ENCODE measurements around the gene CRYGN.

CRYGN gene

DNA sequence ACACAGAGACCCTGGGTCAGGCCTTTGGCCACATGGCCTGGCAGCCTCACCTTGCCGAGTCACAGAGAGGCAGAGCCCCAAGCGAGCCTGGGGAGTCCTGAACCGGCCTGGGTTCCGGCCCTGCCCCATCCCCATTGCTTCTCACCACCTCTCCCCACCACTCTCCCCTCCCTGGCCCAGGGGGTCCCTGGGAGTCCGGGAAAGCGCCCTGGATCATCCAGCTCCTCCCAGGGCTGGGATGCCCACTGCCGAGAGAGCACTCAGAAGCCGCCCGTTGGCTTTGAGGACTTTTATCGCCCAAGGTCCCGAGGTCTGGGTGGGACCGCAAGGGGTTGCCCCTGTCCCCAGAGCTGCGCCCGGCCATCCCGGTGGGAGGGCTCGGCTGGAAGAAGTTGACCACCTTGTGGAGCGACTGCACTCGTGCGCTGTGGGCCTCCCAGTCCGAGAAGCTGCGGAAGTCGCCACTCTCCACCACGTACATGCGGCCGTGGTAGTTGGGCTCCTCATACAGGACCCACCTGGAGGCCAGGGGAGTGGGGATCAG is 8.1 kb downstream of the CRYGN start:
- ChIA-PET CTCF (no interaction called here), POLR2A (no interaction called here)
- no peak for DNase-seq (ENCODE audit: extremely low spot score)
- TF ChIP-seq NFRKB (IDR thresholded peaks at IDR 0.05) (no peak), TARDBP (IDR thresholded peaks at IDR 0.05) (no peak), ELF4 (IDR thresholded peaks at IDR 0.05) (no peak), ARNT (IDR thresholded peaks at IDR 0.05) (no peak), BHLHE40 (IDR thresholded peaks at IDR 0.05; ENCODE audit: borderline replicate concordance) (no peak), SP1 (IDR thresholded peaks at IDR 0.05) (no peak), L3MBTL2 (conservative IDR thresholded peaks at IDR 0.05) (no peak), FOXM1 (IDR thresholded peaks at IDR 0.05; ENCODE audit: borderline replicate concordance) (no peak), FOXA1 (IDR thresholded peaks at IDR 0.05) (no peak), FOXK2 (IDR thresholded peaks at IDR 0.05) (no peak), CTBP1 (IDR thresholded peaks at IDR 0.05; ENCODE audit: borderline replicate concordance) (no peak), LEF1 (IDR thresholded peaks at IDR 0.05; ENCODE audit: borderline replicate concordance) (no peak), HDGF (IDR thresholded peaks at IDR 0.05; ENCODE audit: borderline replicate concordance) (no peak)
- TF ChIP-seq, protein P1, sequence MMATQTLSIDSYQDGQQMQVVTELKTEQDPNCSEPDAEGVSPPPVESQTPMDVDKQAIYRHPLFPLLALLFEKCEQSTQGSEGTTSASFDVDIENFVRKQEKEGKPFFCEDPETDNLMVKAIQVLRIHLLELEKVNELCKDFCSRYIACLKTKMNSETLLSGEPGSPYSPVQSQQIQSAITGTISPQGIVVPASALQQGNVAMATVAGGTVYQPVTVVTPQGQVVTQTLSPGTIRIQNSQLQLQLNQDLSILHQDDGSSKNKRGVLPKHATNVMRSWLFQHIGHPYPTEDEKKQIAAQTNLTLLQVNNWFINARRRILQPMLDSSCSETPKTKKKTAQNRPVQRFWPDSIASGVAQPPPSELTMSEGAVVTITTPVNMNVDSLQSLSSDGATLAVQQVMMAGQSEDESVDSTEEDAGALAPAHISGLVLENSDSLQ (IDR thresholded peaks at IDR 0.05): no peak

DNA sequence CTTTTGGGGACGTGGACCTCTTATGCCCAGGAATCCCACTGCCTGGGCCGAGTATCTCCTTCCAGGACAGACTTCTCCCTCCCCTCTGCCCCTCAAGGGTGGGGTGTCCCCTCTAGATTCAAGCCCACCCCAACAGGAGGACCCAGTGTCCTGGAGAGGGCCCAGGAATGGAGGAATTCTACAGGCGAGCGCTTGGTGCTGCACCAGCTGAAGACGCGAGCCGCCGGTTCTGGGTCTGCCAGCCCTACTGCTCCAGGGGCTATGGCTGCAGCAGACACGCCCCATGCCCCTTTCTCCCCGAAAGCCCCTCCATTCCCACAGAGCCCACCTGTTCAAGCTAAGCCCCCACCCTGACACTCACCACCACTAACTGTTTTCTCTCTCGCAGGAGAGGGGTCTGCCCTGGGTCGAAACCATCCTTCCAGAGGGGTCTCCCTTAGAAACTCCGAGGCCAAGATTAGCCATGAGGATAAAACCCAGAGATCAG is 8.6 kb downstream of the CRYGN start:
- ChIA-PET POLR2A (no interaction called here), CTCF (no interaction called here)
- TF ChIP-seq NFRKB (IDR thresholded peaks at IDR 0.05) (no peak), ZNF384 (IDR thresholded peaks at IDR 0.05) (no peak), ARNT (IDR thresholded peaks at IDR 0.05) (no peak), FOXA1 (IDR thresholded peaks at IDR 0.05) (no peak), L3MBTL2 (conservative IDR thresholded peaks at IDR 0.05) (no peak), SP1 (IDR thresholded peaks at IDR 0.05) (no peak), BHLHE40 (IDR thresholded peaks at IDR 0.05; ENCODE audit: borderline replicate concordance) (no peak), ELF4 (IDR thresholded peaks at IDR 0.05) (no peak), FOXK2 (IDR thresholded peaks at IDR 0.05) (no peak), FOXM1 (IDR thresholded peaks at IDR 0.05; ENCODE audit: borderline replicate concordance) (no peak), HDGF (IDR thresholded peaks at IDR 0.05; ENCODE audit: borderline replicate concordance) (no peak), TARDBP (IDR thresholded peaks at IDR 0.05) (no peak), LEF1 (IDR thresholded peaks at IDR 0.05; ENCODE audit: borderline replicate concordance) (no peak), SUZ12 (IDR thresholded peaks at IDR 0.05) (no peak), CTBP1 (IDR thresholded peaks at IDR 0.05; ENCODE audit: borderline replicate concordance) (no peak)
- TF ChIP-seq, protein P1 (IDR thresholded peaks at IDR 0.05): no peak
- DNase-seq (ENCODE audit: extremely low spot score): no peak

DNA sequence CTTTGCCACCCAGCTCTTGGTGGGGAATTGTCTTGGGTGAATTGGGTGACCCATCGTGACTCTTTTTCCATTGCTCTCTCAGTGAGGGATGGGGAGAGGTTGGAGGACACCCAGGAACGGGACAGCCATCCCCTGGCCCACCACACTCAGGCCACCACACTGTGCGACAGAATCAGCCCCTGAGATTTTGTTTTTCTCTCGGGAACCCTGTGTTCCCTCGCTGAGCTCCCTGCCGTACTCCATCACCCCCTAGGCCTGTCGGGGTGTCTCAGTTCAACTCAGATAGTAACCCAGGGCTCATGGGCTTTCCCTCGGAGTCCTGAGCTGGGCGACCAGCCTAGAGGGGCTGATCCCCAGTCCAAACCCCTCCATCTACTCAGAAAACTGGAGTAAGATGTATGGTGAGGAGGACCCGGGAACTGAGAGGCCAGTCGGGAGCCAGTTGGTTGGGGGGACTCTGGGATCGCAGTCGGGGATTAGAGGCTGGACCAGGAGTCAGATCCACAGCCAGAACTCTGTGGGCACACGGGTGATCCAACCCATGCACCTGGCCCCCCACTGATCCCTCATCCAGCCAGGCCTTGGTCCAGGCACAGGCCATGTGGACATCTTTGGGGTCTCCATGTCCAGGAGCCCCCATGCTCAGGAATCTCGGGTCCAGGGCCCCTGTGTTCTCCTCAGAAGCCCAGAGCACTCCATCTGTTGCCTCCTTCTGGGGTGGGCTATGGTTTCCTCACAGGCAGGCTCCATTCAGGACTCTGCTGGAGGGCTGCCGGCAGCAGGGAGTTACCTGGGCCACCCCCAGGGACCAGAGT is 9.3 kb downstream of the CRYGN start:
- CTCF ChIA-PET: no interaction called here
- POLR2A ChIA-PET: no interaction called here
- no peak for TF ChIP-seq TARDBP (IDR thresholded peaks at IDR 0.05)
- no peak for TF ChIP-seq FOXM1 (IDR thresholded peaks at IDR 0.05; ENCODE audit: borderline replicate concordance)
- no peak for TF ChIP-seq L3MBTL2 (conservative IDR thresholded peaks at IDR 0.05)
- no peak for TF ChIP-seq FOXA1 (IDR thresholded peaks at IDR 0.05)
- TF ChIP-seq, protein P1 (IDR thresholded peaks at IDR 0.05): no peak
- TF ChIP-seq LEF1 (IDR thresholded peaks at IDR 0.05; ENCODE audit: borderline replicate concordance): no peak
- no peak for DNase-seq (ENCODE audit: extremely low spot score)

DNA sequence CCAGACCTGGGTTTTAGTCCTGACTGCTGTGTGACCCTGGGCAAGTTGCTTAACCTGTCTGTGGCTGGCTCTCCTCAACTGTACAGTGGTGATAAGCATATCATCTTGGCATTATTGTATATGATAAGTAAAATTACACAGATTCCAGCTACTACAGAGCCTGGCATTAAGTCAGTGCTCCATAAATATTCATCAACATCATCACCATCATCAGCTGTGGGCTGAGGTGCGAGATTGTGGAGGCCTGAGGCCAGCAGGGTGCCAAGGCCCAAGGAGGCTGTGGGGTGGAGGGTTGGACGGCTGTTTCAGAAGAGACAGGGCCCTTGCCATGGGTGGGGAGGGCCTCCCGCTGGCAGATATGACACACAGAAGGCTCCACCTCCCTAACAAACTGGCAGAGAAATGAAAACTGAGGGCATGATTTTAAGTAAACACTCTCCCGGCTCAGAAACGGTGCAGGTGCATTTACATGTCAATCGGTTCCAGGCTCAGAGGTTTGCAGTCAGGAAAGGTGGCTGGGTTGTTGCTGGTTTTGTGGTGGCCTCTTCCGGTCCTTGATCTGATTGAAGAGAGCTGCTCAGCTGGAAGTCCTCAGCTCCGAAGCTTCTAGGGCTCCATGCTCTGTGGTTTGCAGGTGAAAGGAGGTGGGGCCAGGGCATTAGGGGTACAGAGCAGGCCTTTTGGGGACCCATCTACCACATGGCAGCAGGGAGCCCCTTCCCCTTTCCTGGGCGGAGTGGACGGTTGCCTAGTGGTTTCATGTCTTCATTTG is 10.2 kb downstream of the CRYGN start:
- TF ChIP-seq, protein P1 (IDR thresholded peaks at IDR 0.05): no peak
- TF ChIP-seq TARDBP (IDR thresholded peaks at IDR 0.05): no peak
- TF ChIP-seq ARNT (IDR thresholded peaks at IDR 0.05): no peak
- no peak for TF ChIP-seq ZNF384 (IDR thresholded peaks at IDR 0.05)
- TF ChIP-seq CTBP1 (IDR thresholded peaks at IDR 0.05; ENCODE audit: borderline replicate concordance): no peak
- TF ChIP-seq FOXA1 (IDR thresholded peaks at IDR 0.05): no peak
- TF ChIP-seq FOXM1 (IDR thresholded peaks at IDR 0.05; ENCODE audit: borderline replicate concordance): no peak
- CTCF ChIA-PET: no interaction called here

DNA sequence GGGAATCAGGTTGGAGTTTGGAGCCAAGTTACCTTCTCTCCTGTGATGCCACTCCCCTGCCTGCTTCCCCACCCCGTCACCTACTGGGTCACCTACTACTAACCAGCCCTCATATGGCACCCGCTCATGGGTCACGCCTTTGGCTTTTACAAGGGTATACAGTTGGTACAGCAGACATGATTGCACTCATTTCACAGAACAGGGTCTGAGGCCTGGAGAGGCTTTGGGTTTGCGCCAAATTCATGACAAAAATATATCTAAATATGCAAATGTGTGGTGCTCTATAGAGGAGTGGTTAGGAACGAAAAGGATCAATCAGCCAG is 10.7 kb downstream of the CRYGN start:
- ChIA-PET CTCF (no interaction called here), POLR2A (no interaction called here)
- no peak for TF ChIP-seq FOXM1 (IDR thresholded peaks at IDR 0.05; ENCODE audit: borderline replicate concordance)
- no peak for TF ChIP-seq HDGF (IDR thresholded peaks at IDR 0.05; ENCODE audit: borderline replicate concordance)
- no peak for TF ChIP-seq ZNF384 (IDR thresholded peaks at IDR 0.05)
- no peak for TF ChIP-seq BHLHE40 (IDR thresholded peaks at IDR 0.05; ENCODE audit: borderline replicate concordance)
- no peak for TF ChIP-seq FOXA1 (IDR thresholded peaks at IDR 0.05)
- no peak for DNase-seq (ENCODE audit: extremely low spot score)

More for the DNA sequence above, 10.2 kb downstream of the CRYGN start:
- POLR2A ChIA-PET: no interaction called here
- DNase-seq (ENCODE audit: extremely low spot score): no peak

Data from HEK293T (cell line).